Effector memory CD4-positive, alpha-beta T cell (primary cell): Measurements from ENCODE around the gene COL20A1.

Experiments used
- DNase-seq, 3 donors: peaks; one replicate each; pipeline ENCODE4 v3.0.0-alpha.2; 2020
- H3K27ac ChIP-seq: 2 replicates; pipeline ENCODE4 v1.7.0; 2013; ENCODE audit warnings: mild to moderate bottlenecking, low read length, moderate library complexity; ENCODE audit not compliant: insufficient read depth, poor library complexity, severe bottlenecking
- H3K27me3 ChIP-seq: replicated peaks from 2 replicates; pipeline ENCODE4 v1.7.0; 2013; ENCODE audit warnings: mild to moderate bottlenecking, low read length; ENCODE audit not compliant: insufficient read depth, control insufficient read depth, poor library complexity, severe bottlenecking
- H3K36me3 ChIP-seq: 2 replicates; pipeline ENCODE4 v1.7.0; 2013; ENCODE audit warnings: mild to moderate bottlenecking, low read length, moderate library complexity; ENCODE audit not compliant: control insufficient read depth, insufficient read depth
- H3K4me1 ChIP-seq: 2 replicates; pipeline ENCODE4 v1.7.0; 2013; ENCODE audit warnings: low read length, mild to moderate bottlenecking; ENCODE audit not compliant: control insufficient read depth, insufficient read depth, poor library complexity, severe bottlenecking
- H3K4me3 ChIP-seq: 2 replicates; pipeline ENCODE4 v1.7.0; 2013; ENCODE audit warnings: low read length, low read depth, mild to moderate bottlenecking; ENCODE audit not compliant: insufficient read depth, poor library complexity, severe bottlenecking
- H3K9me3 ChIP-seq: 2 replicates; pipeline ENCODE4 v1.7.0; 2013; ENCODE audit warnings: mild to moderate bottlenecking, low read length, moderate library complexity; ENCODE audit not compliant: control insufficient read depth

COL20A1 gene

DNA sequence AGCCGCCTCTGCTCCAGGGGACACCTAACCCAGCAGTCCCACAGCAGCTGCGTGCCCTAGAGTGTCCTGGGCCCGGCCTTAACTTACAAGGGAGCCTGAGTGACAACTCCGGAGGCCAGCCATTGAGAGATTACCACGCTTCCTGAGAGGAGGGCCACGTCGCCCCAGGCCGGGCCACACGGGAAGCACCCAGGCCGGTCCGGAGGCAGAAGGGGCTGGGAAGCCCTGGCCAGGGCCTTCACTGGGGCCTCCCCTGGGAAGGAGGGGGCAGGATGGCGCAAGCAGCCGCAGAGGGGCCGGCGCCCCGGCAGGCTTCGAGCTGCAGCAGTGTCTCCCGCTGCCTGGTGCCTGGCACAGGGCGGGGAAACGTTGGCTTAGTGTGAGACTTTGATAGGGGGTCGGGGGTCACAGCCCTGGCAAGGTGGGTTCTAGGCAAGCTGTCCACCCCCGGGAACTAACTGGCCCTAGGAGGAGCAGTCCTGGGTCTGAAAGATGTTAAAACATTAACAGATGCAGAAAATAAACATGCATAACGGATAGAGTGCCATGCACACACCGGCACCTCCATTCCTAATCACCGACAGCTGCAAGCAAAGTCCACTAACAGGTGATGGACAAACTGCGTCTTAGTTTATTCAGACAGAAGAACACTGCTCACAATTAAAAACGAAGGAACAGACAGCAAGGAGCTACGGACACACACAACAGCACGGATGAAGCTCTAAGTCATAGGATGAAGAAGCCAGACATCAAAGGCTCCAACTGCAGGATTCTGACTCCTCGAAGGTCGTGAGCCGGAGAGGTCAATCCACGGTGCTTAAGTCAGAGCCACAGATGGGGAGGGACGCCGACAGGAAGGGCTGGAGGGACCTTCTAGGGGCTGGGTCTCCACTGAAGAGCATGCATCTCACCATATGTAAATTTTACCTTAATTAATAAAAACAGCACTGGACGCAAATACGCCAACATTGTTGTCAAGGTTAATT is 50.8 kb downstream of the COL20A1 start:
- Histone ChIP-seq H3K4me1 (no peaks in the 10 kb centered on the region), H3K4me3 (no peak overlapping the region), H3K9me3 (no peaks in the 10 kb centered on the region), H3K27me3 (no peaks in the 10 kb centered on the region), H3K36me3 (no peaks in the 10 kb centered on the region), H3K27ac (no peak overlapping the region)
- no peak for DNase-seq

DNA sequence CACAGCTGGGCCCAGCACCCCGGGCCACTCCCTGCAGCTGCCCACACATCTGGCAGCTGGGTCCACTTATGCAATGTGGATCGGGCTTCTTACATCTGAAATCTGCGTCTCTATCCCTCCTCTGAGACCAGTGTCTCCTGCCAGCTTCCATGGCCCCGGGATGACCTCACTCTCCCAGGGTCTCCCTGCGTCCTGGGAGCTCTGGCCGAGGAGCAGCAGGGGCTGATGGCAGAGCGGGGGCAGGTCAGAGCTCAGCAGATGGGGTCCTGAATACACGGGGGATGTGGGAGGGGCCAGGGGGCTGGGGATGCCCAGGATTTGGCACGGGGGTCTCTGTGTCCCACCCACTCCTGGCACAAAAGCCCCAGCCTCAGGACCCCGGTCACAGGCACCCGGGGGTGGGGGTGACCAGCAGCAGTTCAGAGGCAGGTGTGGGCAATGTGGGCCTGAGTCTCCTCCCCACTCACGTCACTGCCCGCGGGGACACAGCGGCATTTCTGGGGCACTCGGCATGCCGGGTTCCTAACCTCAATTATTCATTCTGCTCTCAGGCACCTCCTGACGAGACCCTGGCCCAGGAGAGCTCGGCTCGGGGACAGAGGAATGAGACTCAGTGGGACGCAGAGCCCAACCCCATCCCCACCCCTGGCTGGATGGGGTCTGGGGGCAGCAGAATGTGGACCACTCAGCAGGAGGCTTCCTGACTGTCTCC is 51.8 kb downstream of the COL20A1 start:
- no peak for DNase-seq
- Histone ChIP-seq H3K36me3 (no peaks in the 10 kb centered on the region), H3K27ac (no peak overlapping the region), H3K9me3 (no peaks in the 10 kb centered on the region), H3K4me3 (no peak overlapping the region), H3K27me3 (no peaks in the 10 kb centered on the region), H3K4me1 (no peaks in the 10 kb centered on the region)

DNA sequence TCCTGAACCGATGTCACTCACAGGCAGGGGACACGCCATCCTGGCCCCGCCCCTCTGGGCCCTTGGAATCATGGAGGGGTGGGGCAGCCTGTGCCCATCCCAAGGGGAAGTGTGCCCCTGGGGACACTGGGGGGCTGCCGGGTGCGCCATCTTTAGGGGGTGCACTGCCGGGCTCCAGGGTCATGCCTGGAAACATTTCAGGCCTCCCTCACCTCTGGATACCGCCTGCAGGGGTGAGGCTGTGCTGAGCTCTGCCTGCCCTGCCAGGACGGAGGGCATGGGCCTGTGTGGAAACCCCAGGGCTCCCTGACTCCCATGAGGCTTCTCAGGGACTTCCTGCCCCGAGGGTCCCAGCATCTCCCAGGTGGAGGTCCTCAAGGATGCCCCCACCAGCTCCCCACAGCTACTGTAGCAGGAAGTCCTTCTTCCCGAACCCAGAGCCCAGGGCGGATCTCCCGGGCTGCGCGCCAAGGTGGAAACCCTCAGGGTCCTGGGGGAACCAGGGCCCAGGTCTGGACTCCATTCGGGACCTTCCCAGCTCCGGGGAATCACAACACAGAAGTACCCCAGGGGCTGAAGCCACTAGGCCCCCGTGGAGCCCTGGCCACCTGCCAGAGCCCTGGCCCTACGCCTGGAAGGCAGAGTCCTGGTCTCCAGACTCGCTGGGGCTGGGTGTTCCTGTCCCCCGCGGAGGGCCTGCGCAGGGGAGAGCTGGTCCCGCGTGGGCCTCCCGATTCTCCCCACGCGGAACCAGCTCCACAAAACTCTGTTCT is 52.5 kb downstream of the COL20A1 start:
- no peaks in the 10 kb centered on the region for H3K27me3 ChIP-seq
- no peaks in the 10 kb centered on the region for H3K9me3 ChIP-seq
- H3K36me3 ChIP-seq: no peaks in the 10 kb centered on the region
- H3K27ac ChIP-seq: no peak overlapping the region
- no peaks in the 10 kb centered on the region for H3K4me1 ChIP-seq
- no peak for DNase-seq
- no peak overlapping the region for H3K4me3 ChIP-seq

DNA sequence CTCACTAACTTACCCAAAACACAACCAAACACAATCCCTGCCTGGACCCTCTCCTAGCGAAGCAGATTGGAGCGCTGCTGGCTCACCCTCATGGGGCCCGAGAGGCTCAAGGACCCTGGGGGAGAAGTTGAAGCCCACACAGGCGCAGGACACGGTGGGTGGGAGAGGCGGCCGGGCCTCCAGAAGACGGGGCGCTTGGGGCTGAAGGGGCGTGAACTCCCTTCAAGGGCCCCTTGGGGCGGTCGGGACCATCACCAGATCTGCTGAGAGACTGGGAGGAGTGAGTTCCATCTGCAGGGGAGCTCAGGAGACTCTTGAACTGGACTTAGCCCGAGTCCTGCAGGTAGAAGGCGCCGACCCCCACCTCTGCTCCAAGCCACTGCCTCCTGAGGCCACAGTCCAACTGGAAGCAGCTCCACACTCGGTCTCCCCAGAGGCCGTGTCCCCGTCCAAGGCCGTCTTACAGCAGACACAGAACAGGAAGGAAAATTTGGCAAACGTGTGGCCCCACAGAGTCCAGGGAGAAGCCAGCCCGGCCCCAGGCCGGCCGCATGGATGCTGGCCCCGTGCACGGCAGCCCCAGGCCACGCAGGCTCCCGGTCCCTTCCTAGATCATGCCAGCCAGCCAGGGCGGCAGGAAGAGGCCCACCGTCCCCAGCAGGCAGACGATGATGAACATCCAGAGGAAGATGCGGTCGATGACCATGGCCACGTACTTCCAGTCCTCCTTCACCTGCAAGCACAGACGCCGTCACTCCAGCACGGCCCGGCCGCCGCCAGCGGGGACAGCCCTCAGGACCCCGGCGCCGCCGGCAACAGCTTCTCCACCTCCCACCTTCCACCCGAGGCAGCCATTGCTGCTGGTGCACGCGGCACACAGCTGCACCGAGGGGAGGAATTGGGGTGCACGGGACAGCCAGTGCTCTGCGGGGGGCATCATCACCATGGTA is 53.4 kb downstream of the COL20A1 start:
- Histone ChIP-seq H3K36me3 (no peaks in the 10 kb centered on the region), H3K4me3 (no peak overlapping the region), H3K27ac (no peak overlapping the region), H3K9me3 (no peaks in the 10 kb centered on the region), H3K4me1 (no peaks in the 10 kb centered on the region), H3K27me3 (no peaks in the 10 kb centered on the region)
- no peak for DNase-seq

DNA sequence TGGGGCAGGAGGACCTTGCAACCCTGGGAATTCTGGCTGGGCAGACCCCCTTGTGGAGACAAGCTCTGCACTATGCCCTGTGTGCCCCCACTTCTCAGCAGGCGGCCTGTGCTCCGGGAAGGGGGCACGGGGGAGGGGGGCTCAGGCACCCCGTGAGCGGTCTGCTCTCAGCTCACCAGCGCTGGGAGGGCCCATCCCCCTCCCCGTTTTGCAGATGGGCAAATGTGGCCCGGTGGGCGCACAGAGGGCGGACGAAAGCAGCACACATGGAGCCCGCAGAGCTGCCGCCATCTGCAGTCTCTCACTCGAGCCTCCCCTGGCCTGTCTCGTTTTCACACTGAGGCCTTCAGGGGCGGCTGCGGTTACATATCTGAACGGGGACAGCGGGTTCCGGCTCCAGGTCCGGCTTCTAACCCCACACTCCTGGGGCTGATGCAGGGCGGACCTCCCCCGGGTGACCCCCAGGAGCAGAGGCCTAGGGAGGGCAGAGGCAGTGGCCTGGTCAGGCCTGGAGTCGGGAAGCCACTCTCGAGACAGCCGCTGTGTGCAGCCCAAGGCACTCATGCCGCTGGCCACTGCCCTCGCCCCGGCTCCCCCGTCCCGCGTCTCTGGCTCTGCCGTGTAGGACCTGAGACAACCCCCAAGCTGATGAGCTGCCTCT is 54.2 kb downstream of the COL20A1 start:
- H3K27me3 ChIP-seq: no peaks in the 10 kb centered on the region
- no peaks in the 10 kb centered on the region for H3K9me3 ChIP-seq

DNA sequence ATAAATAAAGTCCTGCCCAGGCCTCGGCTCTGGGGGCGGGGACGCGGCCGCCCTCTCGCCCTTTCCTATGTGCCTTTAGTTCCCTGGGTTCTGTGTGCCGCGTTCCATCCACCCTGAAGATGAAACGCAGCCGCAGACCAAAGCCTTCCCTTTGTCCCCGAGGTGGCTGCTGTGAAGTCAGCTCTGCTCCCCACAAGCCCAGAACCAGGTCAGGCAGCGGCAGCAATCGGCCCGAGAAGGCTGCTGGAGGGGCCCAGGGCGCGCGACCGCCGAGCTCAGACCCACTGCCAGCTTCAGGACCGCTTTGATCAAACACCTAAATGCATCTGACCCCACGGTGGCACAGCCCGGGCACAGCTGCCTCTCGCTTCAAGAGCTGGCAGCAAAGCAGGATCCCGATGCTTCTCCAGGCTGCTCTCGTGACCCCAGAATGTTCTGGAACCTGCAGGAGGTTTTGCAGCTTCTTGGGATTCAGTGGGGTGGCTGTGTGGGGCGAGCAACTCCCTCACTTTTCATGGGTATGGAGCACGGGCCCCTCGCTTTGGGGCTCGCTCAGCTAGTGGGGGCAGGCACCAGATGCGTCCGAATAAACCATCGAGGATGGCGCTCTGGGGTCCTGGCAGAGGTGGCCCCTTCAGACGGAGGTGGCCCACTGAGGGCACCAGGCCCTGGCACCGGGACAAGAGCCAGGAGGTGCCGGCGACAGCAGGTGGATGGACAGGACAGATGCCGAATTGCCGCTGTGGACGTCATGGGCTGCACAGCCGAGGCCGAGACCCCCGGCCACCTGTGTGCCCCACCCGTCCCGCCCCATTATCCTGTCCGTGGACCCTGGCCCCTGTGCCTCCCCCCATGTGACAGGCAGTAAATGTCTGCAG is 55.2 kb downstream of the COL20A1 start:
- Histone ChIP-seq H3K27me3 (no peaks in the 10 kb centered on the region), H3K4me3 (no peak overlapping the region)
- DNase-seq: no peak

More for the DNA sequence above, 54.2 kb downstream of the COL20A1 start:
- Histone ChIP-seq H3K27ac (no peak overlapping the region), H3K4me3 (no peak overlapping the region), H3K36me3 (no peaks in the 10 kb centered on the region), H3K4me1 (no peaks in the 10 kb centered on the region)
- DNase-seq: no peak

DNA sequence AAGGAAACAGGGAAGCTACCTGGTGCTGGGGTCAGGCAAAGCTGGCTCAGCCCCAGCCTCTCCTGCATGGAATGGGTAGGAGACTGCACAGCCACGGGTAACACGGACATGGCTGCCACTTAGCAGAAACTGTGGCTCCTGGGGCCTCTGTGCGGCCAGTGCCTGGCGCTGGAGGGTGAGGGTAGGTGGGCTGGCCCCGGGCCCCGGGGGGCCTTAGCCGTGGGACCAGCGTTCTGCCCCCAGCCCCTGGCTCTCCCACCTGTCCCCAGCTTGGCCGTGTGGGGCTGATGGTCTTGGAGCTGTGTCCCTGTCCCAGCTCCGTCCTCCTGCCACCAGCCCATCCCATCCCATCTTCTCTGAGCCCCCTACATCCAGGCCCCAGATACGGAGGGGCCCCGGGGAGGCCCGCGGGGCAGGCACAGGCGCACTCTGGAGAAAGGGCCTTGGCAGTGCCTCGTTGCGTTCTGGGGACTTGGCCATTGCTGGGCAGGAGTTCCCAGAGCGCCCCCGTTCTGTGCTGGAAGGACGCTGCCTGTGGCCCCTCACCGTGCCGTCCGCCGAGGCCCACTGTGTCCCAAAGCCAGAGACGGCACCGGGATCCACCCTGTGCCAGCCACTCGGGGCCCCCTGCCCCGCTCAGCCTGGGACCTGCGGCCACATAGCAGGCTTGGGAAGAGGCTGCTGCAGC is 56.0 kb downstream of the COL20A1 start:
- no peak overlapping the region for H3K27ac ChIP-seq
- no peaks in the 10 kb centered on the region for H3K27me3 ChIP-seq
- no peak overlapping the region for H3K4me3 ChIP-seq
- no peak for DNase-seq
- H3K36me3 ChIP-seq: no peaks in the 10 kb centered on the region
- no peaks in the 10 kb centered on the region for H3K9me3 ChIP-seq
- H3K4me1 ChIP-seq: no peaks in the 10 kb centered on the region

More for the DNA sequence above, 55.2 kb downstream of the COL20A1 start:
- Histone ChIP-seq H3K4me1 (no peaks in the 10 kb centered on the region), H3K27ac (no peak overlapping the region), H3K9me3 (no peaks in the 10 kb centered on the region), H3K36me3 (no peaks in the 10 kb centered on the region)

DNA sequence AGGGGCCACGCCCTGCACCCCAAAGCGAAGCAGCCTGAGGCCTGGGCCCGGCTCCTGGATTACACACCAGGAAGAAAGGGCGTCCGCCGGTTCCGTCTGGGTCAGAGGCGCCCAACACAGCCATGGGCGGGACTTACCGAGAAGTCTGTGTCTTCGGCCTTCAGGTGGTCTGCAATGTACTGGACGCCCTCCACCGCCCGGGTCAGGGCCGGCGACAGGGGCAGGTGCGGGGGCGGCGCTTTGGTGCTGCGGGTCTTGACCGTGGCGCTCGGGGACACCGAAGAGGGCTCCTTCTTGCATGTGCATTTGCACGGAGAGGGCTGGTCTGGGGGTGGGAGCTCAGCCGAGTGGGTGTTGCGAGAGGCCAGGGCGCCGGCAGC is 56.5 kb downstream of the COL20A1 start:
- DNase-seq: no peak
- no peaks in the 10 kb centered on the region for H3K27me3 ChIP-seq
- H3K9me3 ChIP-seq: no peaks in the 10 kb centered on the region

More for the DNA sequence above, 56.5 kb downstream of the COL20A1 start:
- Histone ChIP-seq H3K4me3 (no peak overlapping the region), H3K36me3 (no peaks in the 10 kb centered on the region), H3K4me1 (no peaks in the 10 kb centered on the region), H3K27ac (no peak overlapping the region)
